Measurements from ENCODE around the gene SDK2.
A peak's percentile ranks its signal among the peaks of the same experiment; 100 is the strongest.

Gene SDK2

GRCh38 chr17:73548620-73549311, 95.5 kb downstream of the SDK2 start:
- DNase-seq (ENCODE audit: insufficient read length, low spot score) (no peak), FAIRE-seq (no peak)
- TF ChIP-seq TAF1 (IDR thresholded peaks at IDR 0.05; ENCODE audit: low read depth, low read length) (no peak), POLR2A (IDR thresholded peaks at IDR 0.05; ENCODE audit: low read depth, low read length) (no peak), PAX5 (IDR thresholded peaks at IDR 0.05; ENCODE audit: insufficient read depth, low read length, severe bottlenecking) (no peak), POLR2AphosphoS5 (IDR thresholded peaks at IDR 0.05; ENCODE audit: low read depth, low read length) (no peak), POU2F2 (IDR thresholded peaks at IDR 0.05; ENCODE audit: low read depth, low read length) (no peak), SPI1 (IDR thresholded peaks at IDR 0.05; ENCODE audit: low read depth, low read length) (no peak)

- DNase-seq (ENCODE audit: insufficient read length, low spot score) (no peak), FAIRE-seq (no peak)
- TF ChIP-seq PAX5 (IDR thresholded peaks at IDR 0.05; ENCODE audit: insufficient read depth, low read length, severe bottlenecking) (no peak), TAF1 (IDR thresholded peaks at IDR 0.05; ENCODE audit: low read depth, low read length) (no peak), POLR2A (IDR thresholded peaks at IDR 0.05; ENCODE audit: low read depth, low read length) (no peak), SPI1 (IDR thresholded peaks at IDR 0.05; ENCODE audit: low read depth, low read length) (no peak), POLR2AphosphoS5 (IDR thresholded peaks at IDR 0.05; ENCODE audit: low read depth, low read length) (no peak), POU2F2 (IDR thresholded peaks at IDR 0.05; ENCODE audit: low read depth, low read length) (no peak)
Observed at GRCh38 chr17:73547790-73548189, 96.5 kb downstream of the SDK2 start.

GRCh38 chr17:73546770-73547536, 97.3 kb downstream of the SDK2 start:
- DNase-seq (ENCODE audit: insufficient read length, low spot score) (peak; percentile 51), FAIRE-seq (no peak)
- TF ChIP-seq POU2F2 (IDR thresholded peaks at IDR 0.05; ENCODE audit: low read depth, low read length) = no peak
- TF ChIP-seq SPI1 (IDR thresholded peaks at IDR 0.05; ENCODE audit: low read depth, low read length) = no peak
- no peak for TF ChIP-seq PAX5 (IDR thresholded peaks at IDR 0.05; ENCODE audit: insufficient read depth, low read length, severe bottlenecking)
- TF ChIP-seq POLR2AphosphoS5 (IDR thresholded peaks at IDR 0.05; ENCODE audit: low read depth, low read length) = no peak
- TF ChIP-seq TAF1 (IDR thresholded peaks at IDR 0.05; ENCODE audit: low read depth, low read length) = no peak

GRCh38 chr17:73546114-73546513, 98.1 kb downstream of the SDK2 start:
- no peak for TF ChIP-seq SPI1 (IDR thresholded peaks at IDR 0.05; ENCODE audit: low read depth, low read length)
- TF ChIP-seq POLR2AphosphoS5 (IDR thresholded peaks at IDR 0.05; ENCODE audit: low read depth, low read length) = no peak
- no peak for TF ChIP-seq PAX5 (IDR thresholded peaks at IDR 0.05; ENCODE audit: insufficient read depth, low read length, severe bottlenecking)
- FAIRE-seq (no peak), DNase-seq (ENCODE audit: insufficient read length, low spot score) (no peak)

- FAIRE-seq (no peak), DNase-seq (ENCODE audit: insufficient read length, low spot score) (no peak)
- TF ChIP-seq TAF1 (IDR thresholded peaks at IDR 0.05; ENCODE audit: low read depth, low read length) (no peak), POLR2A (IDR thresholded peaks at IDR 0.05; ENCODE audit: low read depth, low read length) (no peak), POU2F2 (IDR thresholded peaks at IDR 0.05; ENCODE audit: low read depth, low read length) (no peak), POLR2AphosphoS5 (IDR thresholded peaks at IDR 0.05; ENCODE audit: low read depth, low read length) (no peak), PAX5 (IDR thresholded peaks at IDR 0.05; ENCODE audit: insufficient read depth, low read length, severe bottlenecking) (no peak), SPI1 (IDR thresholded peaks at IDR 0.05; ENCODE audit: low read depth, low read length) (no peak)
Observed at GRCh38 chr17:73545109-73546032, 98.9 kb downstream of the SDK2 start.

GRCh38 chr17:73544333-73544732, 99.9 kb downstream of the SDK2 start:
- FAIRE-seq = no peak
- no peak for TF ChIP-seq POU2F2 (IDR thresholded peaks at IDR 0.05; ENCODE audit: low read depth, low read length)
- TF ChIP-seq SPI1 (IDR thresholded peaks at IDR 0.05; ENCODE audit: low read depth, low read length) = no peak
- TF ChIP-seq PAX5 (IDR thresholded peaks at IDR 0.05; ENCODE audit: insufficient read depth, low read length, severe bottlenecking) = no peak
- TF ChIP-seq TAF1 (IDR thresholded peaks at IDR 0.05; ENCODE audit: low read depth, low read length) = no peak
- no peak for DNase-seq (ENCODE audit: insufficient read length, low spot score)

- no peak for DNase-seq (ENCODE audit: insufficient read length, low spot score)
- TF ChIP-seq TAF1 (IDR thresholded peaks at IDR 0.05; ENCODE audit: low read depth, low read length) = no peak
- TF ChIP-seq POLR2A (IDR thresholded peaks at IDR 0.05; ENCODE audit: low read depth, low read length) = no peak
- TF ChIP-seq PAX5 (IDR thresholded peaks at IDR 0.05; ENCODE audit: insufficient read depth, low read length, severe bottlenecking) = no peak
- no peak for TF ChIP-seq POLR2AphosphoS5 (IDR thresholded peaks at IDR 0.05; ENCODE audit: low read depth, low read length)
- TF ChIP-seq POU2F2 (IDR thresholded peaks at IDR 0.05; ENCODE audit: low read depth, low read length) = no peak
- TF ChIP-seq SPI1 (IDR thresholded peaks at IDR 0.05; ENCODE audit: low read depth, low read length) = no peak
- FAIRE-seq = no peak
Observed at GRCh38 chr17:73542323-73542722, 101.9 kb downstream of the SDK2 start.

GRCh38 chr17:73541561-73541981, 102.7 kb downstream of the SDK2 start:
- DNase-seq (ENCODE audit: insufficient read length, low spot score) = no peak
- TF ChIP-seq TAF1 (IDR thresholded peaks at IDR 0.05; ENCODE audit: low read depth, low read length) = no peak
- FAIRE-seq = no peak

GRCh38 chr17:73541111-73541510, 103.1 kb downstream of the SDK2 start:
- no peak for DNase-seq (ENCODE audit: insufficient read length, low spot score)
- no peak for FAIRE-seq
- TF ChIP-seq SPI1 (IDR thresholded peaks at IDR 0.05; ENCODE audit: low read depth, low read length) = no peak
- TF ChIP-seq TAF1 (IDR thresholded peaks at IDR 0.05; ENCODE audit: low read depth, low read length) = no peak
